Mammary epithelial cell (primary cell): Measurements from ENCODE around the gene PRKCQ.

ENCODE experiments used
- CTCF ChIP-seq, 2 donors: IDR thresholded peaks in 1 of 2; conservative IDR thresholded peaks in 1 of 2; 2 replicates each; pipeline ENCODE4 v1.5.1; 2011 to 2012; ENCODE audit warnings: inconsistent platforms in 2 of 2, low read length in 2 of 2, mild to moderate bottlenecking in 2 of 2, control low read depth in 1 of 2, low read depth in 1 of 2; ENCODE audit not compliant: insufficient read depth in 1 of 2; ENCODE audit errors: extremely low read depth in 1 of 2
- EZH2 ChIP-seq: IDR thresholded peaks from 2 replicates; pipeline ENCODE4 v1.6.1; 2012; ENCODE audit warnings: low read length, inconsistent platforms, borderline replicate concordance

DNA sequence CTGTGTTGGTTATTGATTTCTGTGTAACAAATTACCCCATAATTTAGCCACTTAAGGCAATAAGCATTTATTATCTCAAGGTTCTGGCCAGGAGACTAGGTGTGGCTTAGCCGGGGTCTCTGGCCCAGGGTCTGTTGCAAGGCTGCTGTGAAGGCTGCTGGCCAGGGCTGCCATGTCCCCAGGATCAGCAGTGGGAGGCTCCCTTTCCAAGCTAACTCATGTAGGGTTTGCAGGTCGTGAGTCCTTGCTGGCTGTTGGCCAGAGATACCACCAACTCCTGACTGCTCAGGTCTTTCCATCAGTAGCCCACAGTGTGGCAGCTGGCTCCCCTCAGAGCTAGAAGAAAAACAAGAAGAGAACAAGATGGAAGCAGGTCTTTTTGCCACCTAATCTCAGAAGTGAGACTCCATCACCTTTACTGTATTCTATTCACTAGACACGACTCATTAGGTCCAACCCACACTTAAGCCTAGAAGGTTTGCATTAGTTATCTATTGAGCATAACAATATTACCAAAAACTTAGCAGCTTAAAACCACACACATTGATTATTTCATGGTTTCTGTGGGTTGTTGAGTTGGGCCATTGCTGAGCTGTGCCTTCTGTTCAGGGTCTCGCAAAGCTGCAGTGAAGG is 191.7 kb downstream of the PRKCQ start:
- TF ChIP-seq CTCF (conservative IDR thresholded peaks at IDR 0.05 in 1 of 2, IDR thresholded peaks at IDR 0.05 in 1 of 2; ENCODE audit: extremely low read depth in 1 of 2, insufficient read depth in 1 of 2, low read depth in 1 of 2, low read length in 2 of 2), result no peak
- no peak for TF ChIP-seq EZH2
